ENCODE data around the gene ZNF236.

Gene ZNF236

GRCh38 chr18:76850112-76850511, 27.8 kb downstream of the ZNF236 start:
- DNase-seq (ENCODE audit: low read depth): no peak

DNA sequence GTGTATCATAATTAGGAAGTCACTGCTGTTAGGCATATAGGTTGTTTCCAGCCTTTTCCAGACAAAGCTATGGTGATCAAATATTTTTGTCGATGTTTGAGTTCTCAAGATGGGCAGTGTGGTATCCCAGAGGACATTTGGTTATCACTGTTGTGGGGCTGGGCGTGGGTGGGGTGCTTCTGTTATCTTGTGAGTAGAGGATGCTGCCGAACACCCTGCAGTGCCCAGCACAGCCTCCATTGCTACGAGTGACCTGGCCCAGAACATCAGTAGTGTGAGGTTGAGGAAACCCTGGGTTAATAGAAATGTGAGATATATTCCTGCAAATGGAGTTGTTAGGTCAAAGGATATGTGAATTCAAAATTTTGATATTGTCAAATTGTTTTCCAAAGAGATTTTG, 33.2 kb downstream of the ZNF236 start:
- H3K4me3 ChIP-seq (ENCODE audit: low read depth, low read length): no peak overlapping the region
- no peak for DNase-seq (ENCODE audit: low read depth)

More at GRCh38 chr18:76850112-76850511, 27.8 kb downstream of the ZNF236 start:
- H3K4me3 ChIP-seq (ENCODE audit: low read depth, low read length): no peak overlapping the region

DNA sequence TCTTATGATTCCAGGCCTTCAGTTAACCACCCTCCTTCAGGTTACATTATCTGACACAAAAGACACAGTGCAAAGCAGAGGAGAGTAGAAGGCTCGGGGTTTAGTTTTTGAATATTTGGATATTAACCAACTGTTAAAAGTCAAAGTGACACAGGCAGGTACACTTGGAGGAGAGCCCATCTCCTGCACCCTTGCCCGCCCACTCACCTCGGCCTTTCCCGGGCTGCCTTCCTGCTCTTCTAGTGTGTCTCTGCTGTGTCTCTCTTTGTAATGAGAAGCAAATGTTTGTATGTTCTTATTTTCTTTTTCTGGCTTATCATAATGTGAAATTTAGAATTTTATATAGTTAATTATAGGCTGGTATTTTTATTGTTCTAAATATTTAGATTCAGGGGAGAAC, 35.1 kb downstream of the ZNF236 start:
- H3K4me3 ChIP-seq (ENCODE audit: low read depth, low read length): no peak overlapping the region
- DNase-seq (ENCODE audit: low read depth): no peak

- no peak for DNase-seq (ENCODE audit: low read depth)
- no peak overlapping the region for H3K4me3 ChIP-seq (ENCODE audit: low read depth, low read length)
Measured at GRCh38 chr18:76859474-76860339, 37.4 kb downstream of the ZNF236 start.

- no peak overlapping the region for H3K4me3 ChIP-seq (ENCODE audit: low read depth, low read length)
- no peak for DNase-seq (ENCODE audit: low read depth)
Measured at GRCh38 chr18:76860411-76860810, 38.1 kb downstream of the ZNF236 start.

GRCh38 chr18:76866666-76867065, 44.3 kb downstream of the ZNF236 start:
- no peak for DNase-seq (ENCODE audit: low read depth)
- no peak overlapping the region for H3K4me3 ChIP-seq (ENCODE audit: low read depth, low read length)

- H3K4me3 ChIP-seq (ENCODE audit: low read depth, low read length): no peak overlapping the region
- no peak for DNase-seq (ENCODE audit: low read depth)
Measured at GRCh38 chr18:76873311-76873710, 51.0 kb downstream of the ZNF236 start.

- no peak for DNase-seq (ENCODE audit: low read depth)
- H3K4me3 ChIP-seq (ENCODE audit: low read depth, low read length): no peak overlapping the region
Measured at GRCh38 chr18:76873713-76874112, 51.4 kb downstream of the ZNF236 start.

DNA sequence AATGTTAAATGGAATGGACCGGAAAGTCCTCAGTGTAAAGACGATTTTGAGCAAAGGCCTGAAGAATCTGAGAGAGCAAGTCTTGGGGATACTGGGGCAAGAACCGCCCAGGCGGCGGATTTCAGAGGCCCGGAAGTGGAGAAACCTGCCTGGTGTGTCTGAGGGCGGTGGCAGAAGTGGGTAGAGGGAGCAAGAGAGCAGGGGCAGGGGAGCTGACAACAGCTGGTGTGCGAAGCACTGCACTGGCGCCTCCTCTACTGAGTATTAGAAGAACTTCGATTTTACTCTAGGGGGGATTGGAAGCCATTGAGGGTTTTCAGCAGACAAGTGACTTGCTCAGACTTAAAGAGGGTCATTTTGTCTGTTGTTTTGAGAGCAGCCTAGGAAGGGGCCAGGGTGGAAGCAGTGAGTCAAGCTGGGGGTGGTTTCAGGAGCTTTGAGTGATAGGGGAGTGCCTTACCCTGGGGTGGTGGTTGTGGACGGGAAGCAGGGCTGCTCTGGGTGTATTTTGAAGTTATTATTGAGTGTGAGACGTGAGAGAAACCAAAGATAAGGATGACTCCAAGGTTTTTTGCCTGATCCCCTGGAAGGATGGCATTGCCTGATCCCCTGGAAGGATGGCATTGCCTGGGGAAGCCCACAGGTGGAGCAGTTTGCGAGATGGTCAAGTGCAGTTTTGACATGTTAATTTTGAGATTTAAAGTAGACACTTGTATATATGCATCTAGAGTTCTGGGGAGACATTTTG, 52.5 kb downstream of the ZNF236 start:
- no peak for DNase-seq (ENCODE audit: low read depth)
- H3K4me3 ChIP-seq (ENCODE audit: low read depth, low read length): no peak overlapping the region

GRCh38 chr18:76875390-76876325, 53.3 kb downstream of the ZNF236 start:
- no peak overlapping the region for H3K4me3 ChIP-seq (ENCODE audit: low read depth, low read length)
- DNase-seq (ENCODE audit: low read depth): no peak

GRCh38 chr18:76878426-76878825, 56.1 kb downstream of the ZNF236 start:
- no peak overlapping the region for H3K4me3 ChIP-seq (ENCODE audit: low read depth, low read length)
- no peak for DNase-seq (ENCODE audit: low read depth)

DNA sequence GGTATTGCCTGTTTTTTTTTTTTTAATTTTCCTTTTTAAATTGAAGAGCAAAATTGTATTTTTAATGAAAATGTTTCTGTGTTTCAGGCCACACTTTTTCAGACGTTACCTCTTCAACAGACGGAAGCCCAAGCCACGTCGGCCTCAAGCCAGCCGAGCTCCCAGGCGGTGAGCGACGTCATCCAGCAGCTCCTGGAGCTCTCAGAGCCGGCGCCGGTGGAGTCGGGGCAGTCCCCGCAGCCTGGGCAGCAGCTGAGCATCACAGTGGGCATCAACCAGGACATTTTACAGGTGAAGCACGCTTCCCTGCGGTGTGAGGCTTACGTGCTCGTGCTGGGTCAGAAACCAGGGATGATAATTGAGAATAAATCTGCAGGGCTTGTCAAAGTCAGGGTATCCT, 57.7 kb downstream of the ZNF236 start:
- DNase-seq (ENCODE audit: low read depth): no peak

GRCh38 chr18:76881744-76882143, 59.4 kb downstream of the ZNF236 start:
- no peak for DNase-seq (ENCODE audit: low read depth)
- no peak overlapping the region for H3K4me3 ChIP-seq (ENCODE audit: low read depth, low read length)

More for the DNA sequence above, 57.7 kb downstream of the ZNF236 start:
- no peak overlapping the region for H3K4me3 ChIP-seq (ENCODE audit: low read depth, low read length)

- no peak overlapping the region for H3K4me3 ChIP-seq (ENCODE audit: low read depth, low read length)
- no peak for DNase-seq (ENCODE audit: low read depth)
Measured at GRCh38 chr18:76882146-76882545, 59.8 kb downstream of the ZNF236 start.

GRCh38 chr18:76885001-76885400, 62.6 kb downstream of the ZNF236 start:
- H3K4me3 ChIP-seq (ENCODE audit: low read depth, low read length): no peak overlapping the region
- no peak for DNase-seq (ENCODE audit: low read depth)

- no peak overlapping the region for H3K4me3 ChIP-seq (ENCODE audit: low read depth, low read length)
- no peak for DNase-seq (ENCODE audit: low read depth)
Measured at GRCh38 chr18:76886112-76886511, 63.8 kb downstream of the ZNF236 start.

DNA sequence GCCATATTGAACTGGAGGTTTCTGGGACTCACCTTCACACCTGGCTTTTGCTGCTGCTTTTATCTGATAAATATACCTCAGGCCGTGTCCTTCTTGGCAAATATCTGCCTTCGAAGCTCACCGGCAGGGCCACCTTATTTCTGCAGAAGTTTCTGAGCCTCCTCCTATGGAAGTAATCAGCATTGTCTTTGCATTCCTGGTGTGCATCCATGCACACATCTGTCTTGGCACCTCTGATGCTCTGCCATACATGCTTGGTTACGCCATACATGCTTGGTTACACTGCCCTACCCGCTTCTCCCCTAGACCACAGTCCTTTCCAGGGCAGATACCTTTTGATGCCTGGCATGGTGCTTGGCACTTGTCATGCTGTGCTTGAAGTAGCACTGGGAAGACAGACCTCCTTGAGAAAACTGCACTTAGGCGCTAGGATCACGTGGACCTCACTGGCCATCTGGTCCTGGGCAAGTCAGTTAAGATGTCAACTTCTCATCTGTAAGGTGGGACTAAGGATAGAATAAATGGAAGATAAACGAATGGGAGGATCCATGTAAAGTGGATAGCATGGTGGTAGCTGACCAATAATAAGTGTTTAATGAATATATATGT, 66.8 kb downstream of the ZNF236 start:
- DNase-seq (ENCODE audit: low read depth): no peak
- H3K4me3 ChIP-seq (ENCODE audit: low read depth, low read length): no peak overlapping the region

- no peak for DNase-seq (ENCODE audit: low read depth)
- no peak overlapping the region for H3K4me3 ChIP-seq (ENCODE audit: low read depth, low read length)
Measured at GRCh38 chr18:76892832-76893231, 70.5 kb downstream of the ZNF236 start.
